ENCODE results near the gene MACROD2.

Gene MACROD2

DNA sequence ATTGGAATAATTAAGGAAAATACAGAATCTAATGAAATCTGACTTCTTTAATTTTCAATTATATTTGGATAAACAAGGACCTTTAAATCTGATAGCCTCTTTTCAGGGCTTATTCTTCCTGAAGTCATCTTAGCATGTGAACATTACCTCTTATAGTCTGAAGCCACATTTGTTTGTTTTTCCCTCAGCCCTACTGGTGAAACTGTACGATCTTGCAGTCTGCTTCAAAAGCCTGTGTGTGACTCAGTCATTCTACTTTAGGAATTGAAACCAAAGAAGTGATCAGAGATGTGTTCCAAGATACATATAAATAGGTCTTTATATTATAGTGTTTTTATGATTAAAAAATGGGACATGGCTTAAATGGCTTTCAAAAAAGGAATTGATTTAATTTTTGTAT is 67.5 kb downstream of the MACROD2 start:
- DNase-seq: no peak

DNA sequence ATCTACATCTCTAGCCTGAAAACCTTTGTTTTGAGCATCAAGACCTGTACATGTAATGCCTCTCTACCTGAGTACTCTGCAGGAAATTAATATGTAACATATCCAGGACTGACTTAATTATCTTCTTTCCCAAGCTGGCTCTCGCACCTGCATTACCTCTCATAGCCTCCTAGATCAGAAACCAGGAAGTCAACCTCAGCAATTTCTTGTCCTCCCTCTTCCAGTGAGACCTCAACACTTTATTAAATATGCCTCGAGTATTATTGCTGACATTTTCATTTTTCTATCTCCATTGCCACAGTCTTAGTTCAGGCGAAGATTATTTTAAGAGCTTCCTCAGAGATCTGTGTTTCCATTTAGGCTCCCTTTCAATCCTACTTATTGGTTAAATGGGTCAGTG is 69.0 kb downstream of the MACROD2 start:
- DNase-seq: no peak

DNA sequence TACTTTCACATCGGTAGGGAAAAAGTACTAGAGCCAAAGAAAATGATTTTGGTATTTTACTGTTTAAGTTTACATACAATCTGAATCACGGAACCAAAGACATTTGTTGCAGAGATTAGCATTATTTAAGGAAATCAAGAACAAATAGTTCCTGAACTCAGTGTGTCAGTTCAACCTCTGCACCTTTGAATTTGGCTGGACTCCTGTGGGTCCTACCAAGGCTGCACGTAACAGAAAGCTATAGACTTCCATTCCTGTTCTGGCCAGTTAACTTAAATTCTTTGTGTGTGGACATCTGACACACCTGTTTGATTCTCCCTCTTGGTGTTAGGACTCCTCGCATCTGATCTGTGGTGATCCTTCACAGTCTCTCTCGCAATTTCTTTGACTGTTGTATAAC is 69.6 kb downstream of the MACROD2 start:
- no peak for DNase-seq

GRCh38 chr20:14065774-14066173 is 70.5 kb downstream of the MACROD2 start:
- no peak for DNase-seq

DNA sequence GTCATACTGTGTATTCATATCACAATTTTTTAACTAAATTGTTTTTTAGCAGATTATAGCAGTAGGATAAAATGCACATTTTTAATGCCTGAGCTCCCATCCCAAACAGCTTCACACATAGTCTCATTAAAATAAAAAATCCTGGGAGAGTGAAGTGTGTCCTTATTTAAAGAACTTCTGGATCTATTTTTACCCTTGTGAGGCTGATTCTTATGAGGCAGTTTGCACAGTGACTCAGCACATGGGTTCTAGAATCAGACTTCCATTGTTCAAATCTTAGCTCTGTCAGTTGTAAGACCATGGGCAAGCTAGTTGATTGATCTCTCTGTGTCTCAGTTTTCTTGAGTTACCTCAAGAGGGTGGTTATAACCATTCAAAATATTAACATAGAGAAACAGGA is 72.3 kb downstream of the MACROD2 start:
- DNase-seq: no peak

GRCh38 chr20:14069796-14070195 is 74.5 kb downstream of the MACROD2 start:
- DNase-seq: no peak

GRCh38 chr20:14093652-14094051 is 98.3 kb downstream of the MACROD2 start:
- no peak for DNase-seq

- DNase-seq: no peak
Observed at GRCh38 chr20:14098261-14098660, 102.9 kb downstream of the MACROD2 start.

- DNase-seq: no peak
Observed at GRCh38 chr20:14113416-14113815, 118.1 kb downstream of the MACROD2 start.

DNA sequence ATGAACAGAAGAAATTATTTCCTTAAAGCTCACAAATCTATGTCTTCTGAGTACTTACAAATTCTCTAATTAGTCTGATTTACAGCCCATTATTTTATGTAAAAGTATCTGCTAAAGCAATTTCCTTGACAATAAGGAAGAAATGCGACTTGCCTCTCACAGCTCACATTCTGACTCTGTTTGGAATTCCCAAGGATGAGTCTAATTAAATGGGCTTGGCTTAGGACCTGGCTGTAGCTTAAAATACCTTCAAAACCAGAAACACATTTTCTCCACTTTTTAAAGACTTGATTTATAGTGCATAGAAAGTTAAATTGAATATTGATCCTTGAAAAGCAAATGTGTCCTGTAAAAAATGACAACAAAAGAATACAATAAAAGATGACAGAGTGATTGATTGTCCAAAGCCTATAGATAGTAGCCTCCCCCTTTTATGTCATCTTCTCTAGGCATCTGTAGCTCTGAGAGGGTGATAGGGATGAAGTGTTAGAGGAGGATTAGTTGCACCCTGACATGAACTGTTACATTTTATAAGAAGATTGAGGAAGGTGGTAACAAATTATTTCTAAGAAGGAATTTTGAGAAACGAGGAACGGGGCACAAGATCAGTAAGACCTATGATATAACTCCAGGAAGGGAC is 118.9 kb downstream of the MACROD2 start:
- no peak for DNase-seq

GRCh38 chr20:14116037-14116436 is 120.7 kb downstream of the MACROD2 start:
- DNase-seq: no peak

- no peak for DNase-seq
Observed at GRCh38 chr20:14117768-14118167, 122.5 kb downstream of the MACROD2 start.

DNA sequence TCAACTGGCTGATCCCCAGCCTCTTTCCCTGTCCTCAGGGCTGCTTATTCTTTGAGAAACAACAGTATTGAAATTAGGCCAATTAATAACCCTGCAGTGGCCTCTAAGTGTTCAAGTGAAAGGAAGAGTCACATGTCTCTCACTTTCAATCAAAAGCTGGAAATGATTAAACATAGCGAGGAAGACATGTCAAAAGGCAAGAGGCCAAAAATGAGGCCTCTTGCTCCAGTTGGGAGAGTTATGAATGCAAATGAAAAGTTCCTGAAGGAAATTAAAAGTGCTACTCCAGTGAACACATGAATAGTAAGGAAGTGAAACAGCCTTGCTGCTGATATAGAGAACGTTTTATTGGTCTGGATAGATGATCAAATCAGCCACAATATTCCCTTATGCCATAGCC is 131.5 kb downstream of the MACROD2 start:
- DNase-seq: no peak

- no peak for DNase-seq
Observed at GRCh38 chr20:14127514-14128223, 132.4 kb downstream of the MACROD2 start.

DNA sequence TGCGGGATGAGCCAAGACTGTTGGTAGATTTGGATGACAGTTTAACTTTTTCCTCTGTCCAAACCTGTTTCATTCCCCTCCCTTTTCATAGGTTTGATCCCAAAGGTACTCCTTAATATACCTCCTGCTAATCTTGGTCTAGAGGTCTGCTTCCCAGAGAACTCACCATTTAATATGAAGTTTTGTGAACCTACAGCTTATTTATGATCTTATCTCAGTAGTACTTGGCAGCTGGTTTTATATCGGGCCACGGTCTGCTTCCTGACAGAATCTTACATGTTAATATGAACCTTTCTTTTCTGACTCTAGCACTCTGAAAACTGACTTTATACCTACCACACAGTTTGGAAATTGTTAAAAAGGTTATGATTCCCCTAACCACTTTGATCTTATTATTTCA is 138.7 kb downstream of the MACROD2 start:
- no peak for DNase-seq

- DNase-seq: no peak
Observed at GRCh38 chr20:14142171-14142570, 146.9 kb downstream of the MACROD2 start.

- DNase-seq: no peak
Observed at GRCh38 chr20:14142964-14143627, 147.8 kb downstream of the MACROD2 start.

GRCh38 chr20:14148042-14148441 is 152.7 kb downstream of the MACROD2 start:
- DNase-seq: no peak

DNA sequence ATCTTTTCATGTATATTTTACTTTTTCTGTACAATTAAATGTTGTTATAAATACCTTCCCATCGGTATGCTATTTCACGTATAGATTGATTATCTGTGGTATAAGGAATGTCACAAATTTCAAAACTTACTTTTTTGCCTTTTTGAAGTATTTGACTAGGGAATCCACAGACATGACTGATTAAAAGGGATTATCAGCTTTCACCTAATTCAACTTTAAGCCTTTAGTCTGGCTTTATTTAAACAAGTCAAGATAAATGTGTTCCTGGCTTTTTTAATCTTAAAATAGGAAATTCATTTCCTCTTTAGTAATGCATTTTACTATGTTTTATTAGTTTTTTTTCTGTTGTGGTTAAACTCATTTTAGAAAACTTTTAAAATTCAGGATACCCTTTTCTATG is 160.0 kb downstream of the MACROD2 start:
- DNase-seq: no peak

- DNase-seq: no peak
Observed at GRCh38 chr20:14178528-14178927, 183.2 kb downstream of the MACROD2 start.

- DNase-seq: no peak
Observed at GRCh38 chr20:14178952-14179351, 183.6 kb downstream of the MACROD2 start.

DNA sequence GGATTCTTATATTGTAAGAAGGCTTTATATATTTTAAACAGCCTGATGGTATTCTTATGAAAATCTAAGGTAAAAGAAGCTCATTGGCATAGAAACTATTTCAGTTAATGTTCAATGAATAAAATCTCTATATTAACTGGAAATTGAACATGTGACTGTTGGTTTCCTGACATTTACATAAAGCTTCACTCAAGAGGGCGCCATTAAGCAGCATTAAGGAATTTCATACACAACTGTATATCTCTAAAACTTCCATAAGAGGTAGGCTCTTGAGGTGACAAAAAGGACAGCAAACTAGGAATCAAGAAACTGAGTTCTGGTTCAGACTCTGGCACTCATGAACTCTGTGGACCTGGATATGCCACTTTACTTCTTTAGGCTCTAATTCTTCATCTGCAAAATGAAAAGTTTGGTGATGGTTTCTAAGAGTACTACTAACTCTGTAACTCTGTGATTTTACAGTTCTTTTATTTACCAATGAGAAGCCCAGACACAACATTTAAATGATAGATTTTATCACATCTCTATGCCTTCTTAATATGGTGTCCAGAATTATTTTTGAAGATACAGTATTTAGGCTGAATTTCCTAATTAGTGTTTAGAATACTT is 194.6 kb downstream of the MACROD2 start:
- no peak for DNase-seq

- no peak for DNase-seq
Observed at GRCh38 chr20:14191559-14191958, 196.2 kb downstream of the MACROD2 start.

DNA sequence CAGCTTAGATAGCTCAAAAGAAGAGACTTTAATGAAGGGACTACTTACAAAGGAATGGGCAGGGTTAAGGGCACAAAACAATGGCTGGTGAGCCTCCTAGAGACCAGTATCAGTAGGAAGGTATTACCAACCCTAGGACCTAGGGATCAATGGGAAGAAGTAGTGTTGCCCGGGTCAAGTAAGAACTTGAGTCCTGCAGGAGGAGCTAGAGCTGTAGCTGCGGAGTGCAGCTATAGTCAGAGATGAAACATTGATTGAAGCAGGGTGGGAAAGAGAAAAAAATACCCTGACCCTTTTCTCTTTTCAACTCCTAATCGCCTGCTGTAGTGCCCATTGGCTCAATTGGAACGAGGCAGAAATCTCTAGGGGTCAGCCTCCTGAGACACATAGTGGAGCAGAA is 198.1 kb downstream of the MACROD2 start:
- DNase-seq: no peak
